CD4-positive, alpha-beta T cell treated with Interleukin-6 for 4 hours (primary cell): ENCODE results near the gene PAQR8.

Experiments
- DNase-seq: peaks from one replicate; pipeline ENCODE4 v3.0.0-alpha.2; 2020; ENCODE audit warnings: mixed read lengths

The PAQR8 gene

DNA sequence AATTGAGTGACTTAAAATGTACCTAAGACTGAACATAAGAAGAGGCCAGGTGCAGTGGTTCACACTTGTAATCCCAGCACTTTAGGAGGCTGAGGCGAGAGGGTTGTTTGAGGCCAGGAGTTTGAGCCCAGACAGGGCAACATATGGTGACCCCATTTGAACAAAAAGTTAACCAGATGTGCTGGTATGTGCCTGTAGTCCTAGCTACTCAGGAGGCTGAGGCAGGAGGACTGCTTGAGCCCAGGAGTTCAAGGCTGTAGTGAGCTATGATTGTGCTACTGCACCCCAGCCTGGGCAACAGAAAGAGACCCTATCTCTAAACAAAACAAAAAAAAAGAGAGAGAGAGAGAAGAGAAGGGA is 10.1 kb upstream of the PAQR8 start:
- no peak for DNase-seq

DNA sequence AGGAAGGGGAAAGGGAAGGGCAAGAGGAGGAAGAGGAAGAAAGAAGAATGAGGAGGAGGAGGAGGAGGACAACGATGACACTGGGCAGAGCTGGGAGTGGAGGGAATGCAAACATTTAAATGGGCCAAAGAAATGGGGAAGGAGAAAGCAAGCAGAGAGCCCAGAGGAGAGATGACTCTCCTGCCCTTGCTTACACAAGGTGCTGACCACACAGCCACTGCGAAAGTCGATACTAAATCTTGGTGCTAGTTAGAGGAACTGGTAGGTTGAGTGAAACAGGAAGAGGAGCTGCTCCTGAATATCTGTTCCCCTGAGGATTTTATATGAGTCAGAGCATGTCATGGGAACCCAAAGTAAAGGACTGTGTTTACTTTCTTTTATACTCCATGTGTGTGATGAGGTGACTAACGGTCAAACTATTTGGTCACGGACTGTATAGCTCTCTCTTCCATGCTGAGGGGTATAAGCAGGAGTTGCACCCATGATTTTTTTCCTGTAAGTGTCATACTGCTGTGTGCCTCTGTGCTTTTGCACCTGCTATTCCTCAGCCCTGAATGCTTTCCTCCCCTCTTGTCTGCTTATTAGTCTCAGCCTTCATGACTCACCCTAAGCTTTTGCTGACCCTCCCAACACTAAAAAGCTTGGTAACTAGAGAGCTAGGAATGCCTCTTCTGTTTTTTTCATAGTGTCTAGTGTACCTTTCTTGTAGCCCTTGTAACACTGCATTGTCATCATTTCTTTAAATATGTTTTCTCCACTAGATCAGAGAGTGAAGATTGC is 9.5 kb upstream of the PAQR8 start:
- DNase-seq: no peak

DNA sequence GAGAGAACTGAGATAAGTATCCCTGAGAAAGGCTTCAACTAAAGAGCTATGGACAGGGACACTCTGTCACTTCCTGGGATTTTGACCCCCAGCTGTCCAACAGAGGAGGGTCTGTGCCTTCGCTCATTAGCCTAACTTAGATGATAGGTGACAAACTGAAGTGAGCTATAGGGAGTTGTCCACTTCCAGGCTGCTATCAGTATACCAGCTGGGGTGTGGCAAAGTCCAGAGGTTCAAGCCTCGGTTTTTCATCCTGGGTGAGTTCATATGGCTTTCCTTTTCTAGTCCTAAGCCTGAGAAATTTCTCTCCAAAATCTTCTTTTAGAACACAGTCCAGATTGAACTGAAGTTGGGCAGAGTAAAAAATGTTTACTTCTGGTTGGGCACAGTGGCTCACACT is 5.9 kb upstream of the PAQR8 start:
- DNase-seq: no peak

DNA sequence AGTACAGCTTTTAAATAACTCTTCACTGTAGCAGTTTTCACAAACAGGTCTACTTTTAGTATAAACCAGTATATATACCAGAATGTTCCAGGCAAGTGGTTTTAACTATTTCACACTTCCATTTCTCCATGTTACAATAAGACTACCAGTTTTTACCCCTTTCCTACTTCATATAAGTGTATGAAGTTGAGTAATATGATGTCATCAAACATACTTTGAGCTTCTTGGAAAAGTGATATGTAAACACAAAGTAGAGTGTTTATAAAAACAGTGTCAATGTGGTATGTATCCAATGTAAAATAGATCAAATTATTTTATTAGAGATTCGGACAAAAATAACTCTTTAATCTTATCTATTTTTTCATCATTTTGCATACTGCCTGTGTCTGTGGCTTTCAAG is 2.5 kb upstream of the PAQR8 start:
- DNase-seq: no peak

DNA sequence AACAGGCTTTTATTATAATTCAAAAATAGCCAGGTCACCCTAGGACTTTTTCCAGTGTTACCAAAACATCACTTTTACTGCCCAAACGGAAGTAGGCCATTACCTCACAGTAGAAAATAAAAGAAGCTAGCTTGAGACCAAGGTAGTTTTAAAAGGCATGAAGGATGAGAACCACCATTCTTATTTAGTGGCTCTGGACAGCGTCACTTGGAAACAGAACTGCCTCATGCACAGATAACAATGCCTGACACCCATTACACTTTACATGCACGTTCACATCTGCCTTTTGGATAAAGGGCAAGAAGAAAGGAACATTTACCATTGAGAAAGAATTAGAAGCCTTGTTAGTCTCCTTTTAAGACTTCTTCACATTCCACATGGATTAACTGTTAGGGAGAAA is 1.9 kb upstream of the PAQR8 start:
- DNase-seq: no peak

DNA sequence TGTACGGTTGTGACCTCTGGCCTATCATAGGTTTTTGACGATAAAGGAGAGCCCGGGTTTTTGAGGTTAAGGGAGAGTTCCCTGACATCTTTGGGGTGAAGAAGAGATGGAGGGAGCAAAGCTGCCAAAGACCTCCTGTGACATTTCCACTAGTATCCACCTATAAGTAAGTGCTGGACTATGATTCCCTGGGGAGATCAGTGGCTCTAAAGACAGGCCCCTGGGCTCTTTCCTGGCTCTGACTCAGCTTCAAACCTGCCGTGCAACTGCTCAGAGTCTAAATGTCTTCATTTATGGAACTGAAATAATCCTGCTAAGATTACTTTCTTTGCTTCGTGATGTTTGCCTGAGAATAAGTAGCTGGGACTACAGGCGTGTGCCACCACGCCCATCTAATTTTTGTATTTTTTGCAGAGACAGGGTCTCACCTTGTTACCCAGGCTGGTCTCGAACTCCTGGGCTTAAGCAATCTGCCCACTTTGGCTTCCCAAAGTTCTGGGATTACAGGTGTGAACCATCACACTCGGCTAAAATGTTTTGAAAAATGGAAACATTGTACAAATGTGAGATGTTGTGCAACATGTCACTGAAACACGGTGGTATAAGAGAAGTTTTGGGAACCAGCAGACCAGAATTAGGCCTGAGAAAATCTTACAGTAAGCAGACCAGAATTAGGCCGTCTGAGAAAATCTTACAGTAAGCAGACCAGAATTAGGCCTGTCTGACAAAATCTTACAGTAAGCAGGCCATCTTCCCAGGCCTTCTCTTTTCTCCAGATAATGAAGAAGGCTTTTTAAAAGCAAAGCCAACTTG is 1.1 kb upstream of the PAQR8 start:
- DNase-seq: no peak

DNA sequence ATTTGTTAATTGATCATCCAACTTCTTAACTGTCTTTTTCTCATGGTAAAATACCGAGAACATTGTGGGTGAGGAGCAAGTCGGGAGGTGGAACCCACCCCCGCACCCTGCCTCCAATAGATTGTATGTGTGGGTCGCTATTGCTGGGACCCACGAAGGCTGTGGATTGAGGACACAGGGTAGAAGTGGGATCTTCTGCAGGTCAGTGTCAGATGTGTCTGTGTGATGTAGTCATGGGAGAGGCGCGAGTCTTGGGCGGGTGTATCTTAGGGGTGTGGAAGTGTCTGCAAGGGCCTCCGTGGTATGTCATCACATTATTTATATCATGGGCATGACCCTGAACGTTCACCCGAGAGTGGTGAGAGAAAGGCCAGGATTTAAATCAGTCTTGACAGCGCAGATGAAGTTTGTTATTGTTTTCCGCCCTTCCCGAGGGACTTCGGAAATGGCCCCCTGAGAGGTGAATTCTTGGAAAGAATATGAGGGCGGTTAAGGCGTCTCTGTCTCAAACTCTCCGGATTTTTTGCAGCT is 472 bp upstream of the PAQR8 start:
- peak; percentile 38 for DNase-seq

DNA sequence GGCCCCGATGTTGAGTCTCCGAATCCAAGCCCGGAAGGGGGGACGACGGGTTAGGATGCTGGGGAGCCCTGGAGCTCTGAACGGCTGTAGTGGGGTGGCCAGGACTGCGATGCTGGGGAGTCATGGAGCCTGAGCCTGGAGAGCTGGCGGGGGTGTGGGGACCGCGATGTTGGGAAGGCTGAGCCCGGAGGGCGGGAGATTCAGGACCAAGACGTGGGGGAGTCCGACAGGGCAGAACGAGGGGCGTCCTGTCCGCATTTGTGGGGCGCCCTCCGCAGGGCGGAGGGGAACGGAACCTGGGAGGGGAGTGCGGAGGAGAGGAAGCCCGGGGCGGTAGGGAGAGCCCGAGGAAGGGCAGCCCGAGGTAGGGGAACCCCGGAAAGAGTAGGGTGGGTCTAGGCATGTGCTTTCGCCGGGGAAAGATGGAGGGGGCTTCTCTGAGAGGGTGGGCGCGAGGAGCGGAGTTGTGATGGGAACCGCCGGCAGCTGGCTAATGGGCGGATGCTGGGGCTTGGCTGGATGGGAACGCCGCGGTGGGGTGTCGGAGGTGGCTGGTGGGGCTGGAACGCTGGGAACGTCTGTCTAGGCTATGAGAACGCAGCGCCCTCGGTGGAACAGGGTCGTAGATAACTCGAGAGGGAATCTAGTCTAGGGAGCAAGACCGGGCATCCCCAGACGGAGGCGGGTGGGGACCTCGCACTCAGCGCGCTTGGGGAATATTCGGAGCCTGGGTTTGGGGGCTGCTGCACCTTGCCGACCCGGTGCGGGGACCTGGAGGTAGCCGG is 684 bp downstream of the PAQR8 start:
- peak; percentile 59 for DNase-seq

DNA sequence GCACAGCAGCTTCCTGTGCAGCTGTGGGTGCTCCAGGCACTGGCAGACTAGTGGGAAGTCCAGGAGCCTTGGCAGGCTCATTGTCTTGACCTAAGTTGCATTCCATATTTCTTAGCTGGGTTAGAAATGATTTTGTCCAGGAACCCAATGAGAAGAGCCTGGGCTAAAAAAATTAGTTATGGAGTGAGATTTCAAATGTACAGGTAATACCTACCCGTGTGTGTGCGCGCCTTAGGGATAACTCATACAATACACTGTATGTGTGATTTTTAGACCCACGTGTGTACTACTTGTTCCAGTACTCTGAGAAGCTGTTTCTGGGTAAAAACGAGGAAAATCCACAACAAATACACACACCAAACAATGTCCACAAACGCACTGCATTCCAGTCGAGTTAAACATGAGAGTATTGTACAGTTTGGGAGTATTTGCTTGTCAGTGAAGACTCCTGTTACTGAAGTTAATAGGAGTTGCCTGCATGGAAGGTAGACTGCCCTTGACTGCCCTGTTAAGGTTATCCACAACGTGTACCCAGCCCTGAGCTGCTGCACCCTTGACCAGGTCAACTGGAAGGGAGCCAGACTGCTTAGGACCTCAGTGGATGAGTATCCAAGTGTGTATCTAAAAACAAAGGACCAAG is 1.4 kb downstream of the PAQR8 start:
- no peak for DNase-seq

DNA sequence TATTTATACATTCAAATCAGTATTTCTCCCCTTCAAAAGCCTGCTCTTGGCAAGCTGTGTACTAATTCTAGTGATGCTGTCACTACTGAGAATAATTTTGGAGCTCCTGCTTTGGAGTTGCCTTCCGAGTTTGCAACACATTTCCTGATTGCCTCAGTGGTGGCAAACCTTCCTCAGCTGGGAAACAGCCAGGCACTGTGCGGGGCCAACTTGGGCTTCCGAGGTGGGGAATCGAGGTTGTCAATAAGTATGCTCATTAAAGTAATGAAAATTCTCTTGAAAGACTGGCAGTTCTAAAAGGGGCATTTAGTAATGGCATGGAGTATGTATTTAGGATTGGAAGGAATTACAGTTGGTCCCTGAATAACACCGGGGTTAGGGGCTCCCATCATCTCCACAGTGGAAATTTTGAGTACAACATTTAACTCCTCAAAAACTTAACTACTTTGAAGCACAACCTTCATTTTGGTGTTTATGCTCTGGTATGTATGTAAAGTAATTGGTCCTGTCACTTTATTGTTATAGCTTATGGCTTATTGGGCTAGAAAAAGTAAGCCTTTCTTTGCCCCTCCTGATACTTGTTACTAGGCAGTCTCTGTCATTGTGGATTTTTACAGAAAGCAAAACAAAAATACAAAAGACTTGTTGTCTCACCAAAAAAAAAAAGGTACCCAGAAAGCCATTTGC is 2.7 kb downstream of the PAQR8 start:
- no peak for DNase-seq

DNA sequence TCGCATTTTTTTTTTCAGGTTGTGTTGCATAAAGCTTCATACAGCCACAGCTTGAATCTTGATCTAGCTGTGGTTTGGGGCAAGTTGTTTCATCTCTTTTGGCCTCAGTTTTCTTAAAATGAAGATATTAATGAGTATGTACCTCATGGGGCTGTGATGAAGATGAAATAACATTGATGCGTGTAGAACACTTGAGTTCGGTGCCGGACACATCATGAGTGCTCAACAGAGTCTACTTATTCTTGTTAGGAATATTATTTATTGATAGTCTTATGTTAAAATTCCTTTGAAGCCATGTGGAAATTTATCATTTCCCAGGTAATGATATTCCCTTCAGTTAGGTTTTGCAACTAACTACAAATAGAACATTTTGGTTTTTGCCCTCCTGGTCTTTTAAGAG is 3.4 kb downstream of the PAQR8 start:
- no peak for DNase-seq

DNA sequence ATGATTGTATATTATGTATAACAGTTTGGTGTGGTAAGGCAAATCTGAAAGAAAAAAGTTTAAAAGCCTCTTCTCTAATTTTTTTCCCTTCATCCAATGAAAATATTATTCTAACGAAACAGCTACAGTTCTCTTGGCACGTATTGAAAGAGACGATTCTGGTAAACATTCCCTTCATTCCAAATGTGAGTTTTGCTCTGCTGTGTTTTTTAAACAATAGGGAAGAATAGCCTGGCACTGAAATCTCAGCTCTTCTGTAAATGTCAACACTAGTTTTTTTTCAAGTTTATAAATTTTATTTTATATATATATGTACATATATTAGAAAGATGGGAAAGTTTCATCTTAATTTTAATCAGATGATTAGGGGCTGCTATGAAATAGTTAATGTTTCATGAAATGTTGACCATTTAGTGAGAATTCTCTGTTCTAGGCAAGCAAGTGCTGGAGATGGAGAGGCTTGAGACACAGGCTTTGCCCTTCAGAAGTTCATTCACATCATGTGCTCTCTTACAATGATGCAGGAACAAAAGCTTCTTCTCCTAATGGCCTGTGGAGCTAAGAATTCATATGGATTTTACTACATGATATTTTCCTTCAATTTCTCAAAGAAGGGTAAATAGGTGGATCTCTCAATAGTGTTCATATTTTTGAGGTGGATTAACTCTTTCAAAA is 4.1 kb downstream of the PAQR8 start:
- no peak for DNase-seq

DNA sequence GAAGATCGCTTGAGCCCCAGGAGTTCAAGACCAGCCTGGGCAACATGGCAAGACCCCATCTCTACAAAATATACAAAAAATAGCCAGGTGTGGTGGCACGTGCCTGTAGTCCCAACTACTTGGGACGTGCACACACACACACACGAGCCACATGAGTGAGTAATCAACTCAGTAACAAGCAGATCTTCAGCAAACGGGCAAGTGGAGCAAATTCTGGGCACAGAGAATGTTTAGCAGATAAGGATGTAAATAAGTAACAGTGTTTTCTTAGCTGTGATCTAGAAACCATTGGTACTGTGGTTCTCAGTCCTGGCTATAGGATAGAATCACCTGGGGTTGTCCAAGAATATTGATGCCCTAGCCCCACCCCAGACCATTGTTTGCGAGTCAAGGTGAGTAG is 6.1 kb downstream of the PAQR8 start:
- DNase-seq: no peak

DNA sequence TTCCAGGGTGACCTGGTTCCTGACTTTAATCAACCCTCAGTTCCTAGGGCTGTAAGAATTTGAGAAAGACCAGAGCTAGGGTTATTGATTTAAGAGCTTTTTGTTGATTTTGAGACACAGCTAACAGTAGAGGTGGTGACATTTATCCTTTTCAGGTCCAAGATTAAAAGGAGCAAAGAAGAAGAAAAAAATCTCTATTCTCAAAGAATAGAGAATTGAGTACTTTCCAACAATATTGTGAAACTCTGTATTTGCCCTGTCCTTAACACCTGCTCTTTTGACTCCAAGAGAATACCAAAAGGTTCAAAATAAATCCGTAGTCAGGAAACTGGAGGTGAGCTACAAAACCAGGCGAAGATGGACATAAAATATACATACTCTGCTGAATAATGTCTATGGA is 7.3 kb downstream of the PAQR8 start:
- DNase-seq: no peak

DNA sequence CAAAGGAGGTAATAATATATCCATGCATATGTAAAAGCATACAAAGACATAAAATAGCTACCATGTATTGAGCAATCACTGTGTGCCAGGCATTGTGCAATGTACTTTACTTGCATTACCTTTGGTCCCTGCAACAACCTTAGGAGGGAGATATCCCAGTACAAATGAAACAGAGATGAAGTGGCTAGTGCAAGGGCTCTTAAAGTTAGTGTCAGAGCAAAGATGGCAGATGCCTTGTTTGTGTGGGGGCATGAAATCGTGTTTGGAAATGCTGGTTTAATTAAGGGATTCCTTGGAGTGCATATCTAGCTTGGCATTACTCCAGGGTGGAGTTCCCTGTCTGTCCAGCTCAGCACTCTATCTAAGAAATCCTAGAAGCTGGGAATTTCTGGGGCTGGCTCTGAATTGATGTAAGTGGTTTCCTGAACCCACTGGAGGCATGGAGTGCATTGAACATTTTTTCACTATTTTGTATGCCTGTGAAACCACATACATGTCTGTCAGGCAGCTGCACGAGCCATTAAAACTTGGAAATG is 9.8 kb downstream of the PAQR8 start:
- no peak for DNase-seq

DNA sequence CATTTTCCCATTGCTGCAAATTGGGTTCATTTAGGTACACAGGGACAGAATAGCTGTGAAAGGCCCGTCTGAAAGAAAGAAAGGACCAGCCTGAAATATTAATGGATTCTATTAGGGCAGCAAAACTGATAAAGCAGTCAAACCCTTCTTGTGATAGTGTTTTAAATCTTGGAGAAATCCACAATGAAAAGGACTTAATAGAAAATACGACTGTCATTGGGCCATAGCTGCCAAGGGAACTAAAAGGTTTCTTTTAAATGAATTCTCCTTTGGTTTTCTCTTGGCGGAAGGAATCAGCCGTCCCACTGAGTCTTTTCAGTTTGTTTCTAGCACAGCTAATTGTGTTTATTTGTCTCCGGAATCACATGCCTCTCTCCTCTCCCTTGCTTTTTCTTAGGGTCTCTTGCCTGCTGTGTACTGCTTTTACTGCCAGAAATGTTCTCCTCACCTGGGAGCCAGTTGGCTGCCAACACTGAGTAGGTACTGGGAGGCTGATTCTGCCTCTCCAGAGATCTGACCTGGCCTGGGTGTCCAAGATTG is 11.3 kb downstream of the PAQR8 start:
- no peak for DNase-seq

DNA sequence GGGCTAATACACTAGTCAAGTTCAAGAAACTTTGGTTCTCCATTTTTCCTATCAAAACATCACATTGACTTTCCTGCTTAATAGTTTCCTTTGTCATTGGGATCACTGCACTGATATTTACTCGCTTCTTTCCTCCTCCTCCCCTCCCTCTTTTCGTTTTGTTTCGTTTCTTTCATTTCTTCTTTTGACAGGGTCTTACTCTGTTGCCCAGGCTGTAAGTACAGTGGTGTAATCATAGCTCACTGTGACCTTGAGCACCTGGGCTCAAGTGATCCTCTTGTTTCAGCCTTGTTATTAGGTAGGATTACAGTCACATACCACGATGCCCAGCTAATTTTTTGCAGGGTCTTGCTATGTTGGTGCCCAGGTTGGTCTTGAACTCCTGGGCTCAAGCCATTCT is 12.3 kb downstream of the PAQR8 start:
- no peak for DNase-seq

DNA sequence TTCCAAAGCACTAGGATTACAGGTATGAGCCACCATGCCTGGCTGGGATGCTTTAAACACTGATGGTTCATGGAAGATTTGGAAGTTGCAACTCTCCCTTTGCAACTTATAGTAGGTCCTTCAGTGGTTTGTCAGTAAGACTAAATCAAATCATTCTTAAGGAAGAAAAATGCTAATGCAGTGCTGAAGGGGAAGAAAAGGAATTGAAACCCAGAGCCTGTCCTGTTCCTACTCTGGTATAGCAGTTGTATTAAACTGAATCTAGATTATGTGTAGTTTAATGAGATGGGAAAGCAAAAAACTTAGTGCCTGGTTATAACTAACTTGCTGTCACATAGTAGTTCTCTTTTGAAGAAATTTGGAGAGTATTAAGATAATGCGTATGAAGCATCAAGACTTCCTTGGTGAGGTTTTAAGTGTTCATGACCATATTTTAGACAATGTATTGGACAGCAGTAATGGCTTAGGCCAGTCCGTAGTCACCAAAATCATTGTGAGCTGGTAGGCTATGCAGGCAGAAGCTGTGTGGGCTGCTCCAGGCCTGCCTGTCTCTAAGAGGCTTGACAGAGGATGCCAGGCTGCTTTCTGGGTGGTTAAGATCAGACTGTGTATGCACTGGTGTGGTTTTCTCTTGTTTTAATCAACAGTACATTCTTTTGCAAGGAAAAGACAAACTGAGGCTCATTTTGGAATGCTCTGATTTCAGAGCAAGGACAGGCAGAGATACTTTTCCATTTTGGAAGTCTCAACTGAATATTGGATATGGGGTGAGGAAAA is 14.0 kb downstream of the PAQR8 start:
- DNase-seq: peak; percentile 49

DNA sequence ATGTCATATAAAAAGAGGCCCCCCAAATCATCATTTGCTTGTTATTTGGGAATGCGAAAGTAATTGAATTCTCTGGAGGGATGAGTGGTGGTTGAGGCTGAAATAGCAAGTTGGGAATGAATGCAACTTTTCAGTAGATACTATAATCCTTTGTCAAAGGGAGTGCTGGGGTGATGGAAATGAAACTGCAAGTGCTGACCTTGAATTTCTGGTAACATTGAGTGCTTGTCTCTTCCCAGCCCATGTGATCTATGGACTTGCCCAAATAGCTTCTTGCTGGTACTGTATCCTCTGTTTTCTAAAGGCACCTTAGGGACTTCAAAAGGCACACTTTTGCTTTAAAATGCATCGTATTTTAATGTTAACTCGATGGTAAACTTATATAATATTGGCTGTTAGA is 14.8 kb downstream of the PAQR8 start:
- DNase-seq: no peak

DNA sequence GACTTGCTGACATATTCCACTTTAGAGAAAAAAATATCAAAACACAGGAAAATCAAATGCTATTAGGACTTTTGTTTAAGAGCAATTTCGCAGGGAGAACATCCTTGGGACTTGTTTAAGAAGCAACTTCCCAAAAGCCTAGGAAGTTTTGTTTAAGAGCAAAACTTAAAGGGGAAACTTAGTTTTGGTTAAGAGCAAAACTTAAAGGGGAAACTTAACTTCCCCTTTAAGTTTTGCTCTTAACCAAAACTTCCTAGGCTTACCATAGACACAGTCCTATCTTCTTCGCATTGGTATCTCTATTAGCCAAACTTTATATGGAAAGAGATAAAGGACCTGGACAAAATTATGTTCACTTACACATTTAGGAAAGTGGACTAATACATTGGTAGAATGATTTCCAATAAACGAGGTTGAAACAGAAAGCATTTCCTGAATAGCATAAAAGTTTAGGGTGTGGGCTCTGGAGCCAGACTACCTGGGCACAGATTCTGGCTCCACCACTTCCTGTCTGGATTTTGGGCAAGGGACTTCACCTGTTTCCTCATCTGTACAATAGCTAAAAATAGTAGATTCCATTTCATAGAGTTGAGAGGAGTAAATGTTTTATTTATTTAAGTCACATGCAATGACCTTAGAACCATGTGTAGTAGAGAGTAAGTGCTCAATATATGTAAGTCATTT is 15.7 kb downstream of the PAQR8 start:
- peak; percentile 30 for DNase-seq
